ENCODE results near the gene TMEM37. TPM values are rescaled to one million over a fixed set of nuclear protein-coding genes. Genes with fewer than 3 reads are reported as not detected.

The TMEM37 gene
- polyA plus RNA-seq, 1 of the 3 experiments (the other 2 are of a cell fraction) = 0.25 TPM

DNA sequence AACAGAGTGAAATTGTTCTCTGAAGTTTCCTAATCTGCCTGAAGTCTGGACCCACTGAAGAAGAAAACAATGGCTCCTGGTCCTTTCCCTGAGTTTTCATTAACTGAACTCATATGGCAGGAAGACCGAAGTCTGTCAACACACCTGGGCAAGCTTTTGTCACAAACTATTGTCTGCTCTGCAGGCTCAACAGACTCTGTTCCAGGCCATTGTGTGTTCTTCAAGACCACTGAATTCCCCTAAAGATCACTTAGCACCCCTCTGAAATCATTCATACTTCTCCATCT lies 6.6 kb upstream of the TMEM37 start (continued):
- TF ChIP-seq CHD2 (IDR thresholded peaks at IDR 0.05; ENCODE audit: low read length, partially characterized antibody) = no peak
- TF ChIP-seq SIN3A (IDR thresholded peaks at IDR 0.05; ENCODE audit: borderline replicate concordance, low read depth, low read length) = no peak
- no peak for TF ChIP-seq JUND (IDR thresholded peaks at IDR 0.05)
- TF ChIP-seq GABPA (IDR thresholded peaks at IDR 0.05; ENCODE audit: low read depth) = no peak
- TF ChIP-seq, protein P1, sequence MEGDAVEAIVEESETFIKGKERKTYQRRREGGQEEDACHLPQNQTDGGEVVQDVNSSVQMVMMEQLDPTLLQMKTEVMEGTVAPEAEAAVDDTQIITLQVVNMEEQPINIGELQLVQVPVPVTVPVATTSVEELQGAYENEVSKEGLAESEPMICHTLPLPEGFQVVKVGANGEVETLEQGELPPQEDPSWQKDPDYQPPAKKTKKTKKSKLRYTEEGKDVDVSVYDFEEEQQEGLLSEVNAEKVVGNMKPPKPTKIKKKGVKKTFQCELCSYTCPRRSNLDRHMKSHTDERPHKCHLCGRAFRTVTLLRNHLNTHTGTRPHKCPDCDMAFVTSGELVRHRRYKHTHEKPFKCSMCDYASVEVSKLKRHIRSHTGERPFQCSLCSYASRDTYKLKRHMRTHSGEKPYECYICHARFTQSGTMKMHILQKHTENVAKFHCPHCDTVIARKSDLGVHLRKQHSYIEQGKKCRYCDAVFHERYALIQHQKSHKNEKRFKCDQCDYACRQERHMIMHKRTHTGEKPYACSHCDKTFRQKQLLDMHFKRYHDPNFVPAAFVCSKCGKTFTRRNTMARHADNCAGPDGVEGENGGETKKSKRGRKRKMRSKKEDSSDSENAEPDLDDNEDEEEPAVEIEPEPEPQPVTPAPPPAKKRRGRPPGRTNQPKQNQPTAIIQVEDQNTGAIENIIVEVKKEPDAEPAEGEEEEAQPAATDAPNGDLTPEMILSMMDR (IDR thresholded peaks at IDR 0.05) = no peak
- TF ChIP-seq NRF1 (IDR thresholded peaks at IDR 0.05; ENCODE audit: low read depth, low read length) = no peak
- TF ChIP-seq ELF1 (IDR thresholded peaks at IDR 0.05) = no peak
- TF ChIP-seq, protein P2, sequence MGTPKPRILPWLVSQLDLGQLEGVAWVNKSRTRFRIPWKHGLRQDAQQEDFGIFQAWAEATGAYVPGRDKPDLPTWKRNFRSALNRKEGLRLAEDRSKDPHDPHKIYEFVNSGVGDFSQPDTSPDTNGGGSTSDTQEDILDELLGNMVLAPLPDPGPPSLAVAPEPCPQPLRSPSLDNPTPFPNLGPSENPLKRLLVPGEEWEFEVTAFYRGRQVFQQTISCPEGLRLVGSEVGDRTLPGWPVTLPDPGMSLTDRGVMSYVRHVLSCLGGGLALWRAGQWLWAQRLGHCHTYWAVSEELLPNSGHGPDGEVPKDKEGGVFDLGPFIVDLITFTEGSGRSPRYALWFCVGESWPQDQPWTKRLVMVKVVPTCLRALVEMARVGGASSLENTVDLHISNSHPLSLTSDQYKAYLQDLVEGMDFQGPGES (IDR thresholded peaks at IDR 0.05; ENCODE audit: low read depth, low read length) = no peak

DNA sequence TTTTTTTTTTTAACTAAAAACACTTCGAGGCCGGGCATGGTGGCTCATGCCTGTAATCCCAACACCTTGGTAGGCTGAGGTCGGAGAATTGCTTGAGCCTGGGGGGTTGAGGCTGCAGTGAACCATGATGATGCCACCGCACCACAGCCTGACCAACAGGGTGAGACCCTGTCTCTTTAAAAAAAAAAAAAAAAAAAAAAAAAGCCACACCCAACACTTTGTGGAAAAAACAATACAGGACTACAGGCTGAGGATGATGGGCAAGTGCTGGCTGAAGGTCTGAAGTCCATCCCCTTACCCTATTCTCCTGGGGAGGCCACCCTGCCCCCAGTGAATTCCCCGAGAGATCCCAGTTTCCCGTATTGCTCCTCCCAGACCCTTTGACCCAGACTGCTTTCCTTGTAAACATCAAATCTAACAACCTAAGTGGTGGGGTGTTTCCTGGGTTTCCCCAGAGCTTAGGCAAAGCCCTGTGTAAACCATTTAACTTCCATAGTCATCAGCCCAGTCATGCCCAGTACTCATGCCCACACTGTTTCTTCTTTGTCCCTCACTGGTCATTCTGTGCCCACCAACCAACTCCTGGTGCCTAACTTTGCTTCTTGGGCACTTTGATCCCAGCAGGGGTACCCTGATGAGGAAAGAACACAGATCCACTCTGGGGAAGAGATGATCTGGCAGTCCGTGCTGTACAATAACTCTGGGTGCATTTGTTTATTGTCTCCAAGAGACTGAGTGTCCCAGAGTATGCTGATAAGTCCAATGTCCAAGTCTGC lies 5.8 kb upstream of the TMEM37 start:
- DNase-seq = no peak
- TF ChIP-seq, protein P3, sequence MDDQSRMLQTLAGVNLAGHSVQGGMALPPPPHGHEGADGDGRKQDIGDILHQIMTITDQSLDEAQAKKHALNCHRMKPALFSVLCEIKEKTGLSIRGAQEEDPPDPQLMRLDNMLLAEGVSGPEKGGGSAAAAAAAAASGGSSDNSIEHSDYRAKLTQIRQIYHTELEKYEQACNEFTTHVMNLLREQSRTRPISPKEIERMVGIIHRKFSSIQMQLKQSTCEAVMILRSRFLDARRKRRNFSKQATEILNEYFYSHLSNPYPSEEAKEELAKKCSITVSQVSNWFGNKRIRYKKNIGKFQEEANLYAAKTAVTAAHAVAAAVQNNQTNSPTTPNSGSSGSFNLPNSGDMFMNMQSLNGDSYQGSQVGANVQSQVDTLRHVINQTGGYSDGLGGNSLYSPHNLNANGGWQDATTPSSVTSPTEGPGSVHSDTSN (IDR thresholded peaks at IDR 0.05) = no peak
- Histone ChIP-seq H4K20me1 (ENCODE audit: insufficient read depth) (no peaks in the 10 kb centered on the region), H3K9ac (no peak overlapping the region), H3K36me3 (replicated peaks in 1 of 2; ENCODE audit: control insufficient read depth in 1 of 2, insufficient read depth in 2 of 2, low read length in 1 of 2) (no peaks in the 10 kb centered on the region), H3K9me3 (no peaks in the 10 kb centered on the region), H3K9me2 (no peaks in the 10 kb centered on the region), H3K4me2 (no peak overlapping the region), H3F3A (replicated peaks; ENCODE audit: insufficient read depth) (no peaks in the 10 kb centered on the region), H2AFZ (ENCODE audit: low read depth) (no peak overlapping the region), H3K79me2 (ENCODE audit: insufficient read depth) (no peaks in the 10 kb centered on the region), H3K4me1 (ENCODE audit: control insufficient read depth in 1 of 2, insufficient read depth in 2 of 2, low read depth in 1 of 2, low read length in 1 of 2) (peaks cover 0 to 3% of the 10 kb centered on the region in 2 experiments; a peak in 2 of 4 replicates), H3K27me3 (ENCODE audit: insufficient read depth) (peaks cover 7% of the 10 kb centered on the region), H3K4me3 (ENCODE audit: low read depth in 2 of 2, low read length in 1 of 2) (no peak overlapping the region), H3K27ac (ENCODE audit: low read depth in 2 of 2, low read length in 1 of 2) (no peak overlapping the region)
- 42% methylated on average over 7 of the region's 7 CpGs for WGBS (ENCODE audit: low lambda C conversion rate)
- ChIA-PET CTCF (interaction anchor here (1.2 to 3.8 kb wide), 2 partner anchors 16 to 50 kb away, joined by 3 to 17 read pairs; no protein-coding TSS in a partner anchor), POLR2A (no interaction called here)

DNA sequence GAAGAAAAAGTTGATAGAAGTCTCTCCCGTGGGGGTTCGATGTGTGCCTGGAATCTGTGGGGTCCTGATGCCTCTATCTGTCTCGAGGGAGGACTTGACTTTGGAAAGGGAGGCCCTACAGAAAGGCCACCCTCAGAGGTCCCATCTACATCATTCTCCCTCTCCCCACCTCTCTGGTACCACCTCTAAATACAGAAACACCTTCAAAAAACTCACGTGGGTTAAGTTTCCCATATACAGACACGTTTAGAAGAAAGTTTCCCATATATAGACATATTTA lies 5.3 kb upstream of the TMEM37 start:
- Histone ChIP-seq H3K9me2 (no peaks in the 10 kb centered on the region), H3K9ac (no peak overlapping the region), H2AFZ (ENCODE audit: low read depth) (no peak overlapping the region), H3K27ac (ENCODE audit: low read depth in 2 of 2, low read length in 1 of 2) (no peak overlapping the region), H4K20me1 (ENCODE audit: insufficient read depth) (no peaks in the 10 kb centered on the region), H3K4me1 (ENCODE audit: control insufficient read depth in 1 of 2, insufficient read depth in 2 of 2, low read depth in 1 of 2, low read length in 1 of 2) (peaks cover 0 to 4% of the 10 kb centered on the region in 2 experiments; a peak in 2 of 4 replicates), H3F3A (replicated peaks; ENCODE audit: insufficient read depth) (no peaks in the 10 kb centered on the region), H3K4me3 (ENCODE audit: low read depth in 2 of 2, low read length in 1 of 2) (no peak overlapping the region), H3K27me3 (ENCODE audit: insufficient read depth) (peaks cover 7% of the 10 kb centered on the region), H3K79me2 (ENCODE audit: insufficient read depth) (no peaks in the 10 kb centered on the region), H3K9me3 (no peaks in the 10 kb centered on the region), H3K4me2 (no peak overlapping the region), H3K36me3 (replicated peaks in 1 of 2; ENCODE audit: control insufficient read depth in 1 of 2, insufficient read depth in 2 of 2, low read length in 1 of 2) (no peaks in the 10 kb centered on the region)
- 11% methylated on average over 5 of the region's 5 CpGs for WGBS (ENCODE audit: low lambda C conversion rate)
- no peak for DNase-seq
- CTCF ChIA-PET = interaction anchor here (1.2 kb wide), 1 partner anchor 16 kb away, joined by 3 read pairs; no protein-coding TSS in a partner anchor
- POLR2A ChIA-PET = no interaction called here
- TF ChIP-seq RFX5 (IDR thresholded peaks at IDR 0.05; ENCODE audit: low read length) (no peak), TAF1 (IDR thresholded peaks at IDR 0.05; ENCODE audit: borderline replicate concordance, low read depth, low read length) (no peak), POLR2AphosphoS5 (IDR thresholded peaks at IDR 0.05; ENCODE audit: low read depth, low read length) (no peak), MXI1 (IDR thresholded peaks at IDR 0.05; ENCODE audit: low read depth, low read length) (no peak), YY1 (IDR thresholded peaks at IDR 0.05; ENCODE audit: low read depth) (no peak), GATA2 (CRISPR knock-in tag; IDR thresholded peaks at IDR 0.05) (no peak), ELF1 (IDR thresholded peaks at IDR 0.05) (no peak)
- TF ChIP-seq, protein P4, sequence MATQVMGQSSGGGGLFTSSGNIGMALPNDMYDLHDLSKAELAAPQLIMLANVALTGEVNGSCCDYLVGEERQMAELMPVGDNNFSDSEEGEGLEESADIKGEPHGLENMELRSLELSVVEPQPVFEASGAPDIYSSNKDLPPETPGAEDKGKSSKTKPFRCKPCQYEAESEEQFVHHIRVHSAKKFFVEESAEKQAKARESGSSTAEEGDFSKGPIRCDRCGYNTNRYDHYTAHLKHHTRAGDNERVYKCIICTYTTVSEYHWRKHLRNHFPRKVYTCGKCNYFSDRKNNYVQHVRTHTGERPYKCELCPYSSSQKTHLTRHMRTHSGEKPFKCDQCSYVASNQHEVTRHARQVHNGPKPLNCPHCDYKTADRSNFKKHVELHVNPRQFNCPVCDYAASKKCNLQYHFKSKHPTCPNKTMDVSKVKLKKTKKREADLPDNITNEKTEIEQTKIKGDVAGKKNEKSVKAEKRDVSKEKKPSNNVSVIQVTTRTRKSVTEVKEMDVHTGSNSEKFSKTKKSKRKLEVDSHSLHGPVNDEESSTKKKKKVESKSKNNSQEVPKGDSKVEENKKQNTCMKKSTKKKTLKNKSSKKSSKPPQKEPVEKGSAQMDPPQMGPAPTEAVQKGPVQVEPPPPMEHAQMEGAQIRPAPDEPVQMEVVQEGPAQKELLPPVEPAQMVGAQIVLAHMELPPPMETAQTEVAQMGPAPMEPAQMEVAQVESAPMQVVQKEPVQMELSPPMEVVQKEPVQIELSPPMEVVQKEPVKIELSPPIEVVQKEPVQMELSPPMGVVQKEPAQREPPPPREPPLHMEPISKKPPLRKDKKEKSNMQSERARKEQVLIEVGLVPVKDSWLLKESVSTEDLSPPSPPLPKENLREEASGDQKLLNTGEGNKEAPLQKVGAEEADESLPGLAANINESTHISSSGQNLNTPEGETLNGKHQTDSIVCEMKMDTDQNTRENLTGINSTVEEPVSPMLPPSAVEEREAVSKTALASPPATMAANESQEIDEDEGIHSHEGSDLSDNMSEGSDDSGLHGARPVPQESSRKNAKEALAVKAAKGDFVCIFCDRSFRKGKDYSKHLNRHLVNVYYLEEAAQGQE (IDR thresholded peaks at IDR 0.05; ENCODE audit: low read depth, low read length) = no peak
- TF ChIP-seq, protein P1 (IDR thresholded peaks at IDR 0.05) = no peak

All from SK-N-SH (cell line).